Measurements from ENCODE around the gene TFPI2. TPM values are rescaled to one million over a fixed set of nuclear protein-coding genes. Genes with fewer than 3 reads are reported as not detected.

The TFPI2 gene
- total RNA-seq, 2 experiments from 2014 or later = not detected

GRCh38 chr7:93935102-93935501, 44.5 kb upstream of the TFPI2 start:
- no peak overlapping the region for H3K4me3 Mint-ChIP-seq
- intact Hi-C loops (cut with DNase I, micrococcal nuclease) = no loop called here
- DNase-seq = no peak
- peaks cover 0 to 4% of the 10 kb centered on the region in 2 experiments for H3K27me3 ChIP-seq (ENCODE audit: control insufficient read depth in 1 of 2, insufficient read depth in 2 of 2, low read length in 2 of 2)
- no peaks in the 10 kb centered on the region for H3K9me3 Mint-ChIP-seq
- H3K27ac Mint-ChIP-seq = no peak overlapping the region
- H3K9me3 ChIP-seq (ENCODE audit: control insufficient read depth in 1 of 2, insufficient read depth in 1 of 2, low read length in 2 of 2) = no peaks in the 10 kb centered on the region
- H3K36me3 Mint-ChIP-seq (ENCODE audit: low read depth) = no peaks in the 10 kb centered on the region
- H3K4me3 ChIP-seq (ENCODE audit: low read length) = no peak overlapping the region
- no peaks in the 10 kb centered on the region for H3K36me3 ChIP-seq (ENCODE audit: insufficient read depth, low read length)
- H3K4me1 ChIP-seq (ENCODE audit: insufficient read depth, low read length) = no peaks in the 10 kb centered on the region
- TF ChIP-seq CTCF (IDR thresholded peaks at IDR 0.05) = no peak
- no peaks in the 10 kb centered on the region for H3K4me1 Mint-ChIP-seq (ENCODE audit: low read depth)
- H3K27me3 Mint-ChIP-seq = peaks cover 6% of the 10 kb centered on the region
- ATAC-seq (ENCODE audit: poor library complexity) = no peak
- POLR2A ChIA-PET = no interaction called here
- CTCF ChIA-PET = no interaction called here
- no peak overlapping the region for H3K27ac ChIP-seq (ENCODE audit: low read depth in 1 of 2, low read length in 2 of 2)

- Histone ChIP-seq H3K4me1 (ENCODE audit: insufficient read depth, low read length) (no peaks in the 10 kb centered on the region), H3K4me3 (ENCODE audit: low read length) (no peak overlapping the region), H3K36me3 (ENCODE audit: insufficient read depth, low read length) (no peaks in the 10 kb centered on the region), H3K9me3 (ENCODE audit: control insufficient read depth in 1 of 2, insufficient read depth in 1 of 2, low read length in 2 of 2) (no peaks in the 10 kb centered on the region), H3K27ac (ENCODE audit: low read depth in 1 of 2, low read length in 2 of 2) (no peak overlapping the region), H3K27me3 (ENCODE audit: control insufficient read depth in 1 of 2, insufficient read depth in 2 of 2, low read length in 2 of 2) (peaks cover 0 to 4% of the 10 kb centered on the region in 2 experiments)
- Mint-ChIP-seq H3K36me3 (ENCODE audit: low read depth) (no peaks in the 10 kb centered on the region), H3K4me1 (ENCODE audit: low read depth) (no peaks in the 10 kb centered on the region), H3K27ac (no peak overlapping the region), H3K4me3 (no peak overlapping the region), H3K9me3 (no peaks in the 10 kb centered on the region), H3K27me3 (peaks cover 11% of the 10 kb centered on the region)
- CTCF ChIA-PET = no interaction called here
- POLR2A ChIA-PET = no interaction called here
- ATAC-seq (ENCODE audit: poor library complexity) (no peak), DNase-seq (no peak)
- no peak for TF ChIP-seq CTCF (IDR thresholded peaks at IDR 0.05)
- intact Hi-C loops (cut with DNase I, micrococcal nuclease) = no loop called here
Measured at GRCh38 chr7:93933156-93933555, 42.6 kb upstream of the TFPI2 start.

GRCh38 chr7:93931655-93932054, 41.1 kb upstream of the TFPI2 start:
- ChIA-PET POLR2A (no interaction called here), CTCF (interaction anchor here (1.2 kb wide), 1 partner anchor 11 kb away, joined by 4 read pairs; no protein-coding TSS in a partner anchor)
- DNase-seq (no peak), ATAC-seq (ENCODE audit: poor library complexity) (no peak)
- Mint-ChIP-seq H3K4me3 (no peak overlapping the region), H3K27ac (no peak overlapping the region), H3K9me3 (no peaks in the 10 kb centered on the region), H3K4me1 (ENCODE audit: low read depth) (no peaks in the 10 kb centered on the region), H3K36me3 (ENCODE audit: low read depth) (no peaks in the 10 kb centered on the region), H3K27me3 (peaks cover 16% of the 10 kb centered on the region)
- Histone ChIP-seq H3K27me3 (ENCODE audit: control insufficient read depth in 1 of 2, insufficient read depth in 2 of 2, low read length in 2 of 2) (peaks cover 0 to 4% of the 10 kb centered on the region in 2 experiments), H3K4me1 (ENCODE audit: insufficient read depth, low read length) (no peaks in the 10 kb centered on the region), H3K27ac (ENCODE audit: low read depth in 1 of 2, low read length in 2 of 2) (no peak overlapping the region), H3K4me3 (ENCODE audit: low read length) (no peak overlapping the region), H3K36me3 (ENCODE audit: insufficient read depth, low read length) (no peaks in the 10 kb centered on the region), H3K9me3 (ENCODE audit: control insufficient read depth in 1 of 2, insufficient read depth in 1 of 2, low read length in 2 of 2) (no peaks in the 10 kb centered on the region)
- no peak for TF ChIP-seq CTCF (IDR thresholded peaks at IDR 0.05)
- intact Hi-C loops (cut with DNase I, micrococcal nuclease) = no loop called here

Data from CD4-positive, alpha-beta T cell (primary cell).